Lower leg skin (tissue), 4 donors: ENCODE data around the gene ARHGDIA. TPM values are rescaled to one million over a fixed set of nuclear protein-coding genes. Genes with fewer than 3 reads are reported as not detected.

ENCODE experiments used
- DNase-seq, 2 donors: peaks; one replicate each; pipeline ENCODE4 v3.0.0-alpha.2; 2019; ENCODE audit warnings: low spot score in 2 of 2
- H3K4me3 ChIP-seq: fragments of 200-600 bp; sonication (generic); 2 replicates; pipeline ENCODE4 v1.5.1; 2017; ENCODE audit warnings: mild to moderate bottlenecking, low read depth; ENCODE audit not compliant: poor library complexity, severe bottlenecking
- POLR2A ChIP-seq, 2 donors: fragments of 450-650 bp; IDR thresholded peaks; one replicate each; pipeline ENCODE4 v1.6.1; 2016 to 2017; ENCODE audit warnings: antibody characterized with exemption in 2 of 2, mild to moderate bottlenecking in 1 of 2, moderate library complexity in 1 of 2
- WGBS, 2 donors: methylation state at CpG; one replicate each; pipeline ENCODE4 v1.1.5; 2018; 5-methylcytosine and 5-hydroxymethylcytosine counted together
- intact Hi-C: fragments of 100-400 bp; cut with DNase I; formaldehyde crosslinking; loops from one replicate; pipeline ENCODE4 v1.15.0; 2023; ENCODE audit warnings: low total_unique reads
- total RNA-seq, 4 donors: library from RNA; depleted of rRNA; stranded (reverse); fragments of >200 nt; gene quantifications; one replicate each; pipeline ENCODE4 v1.1.0, GENCODE V29; 2016
- TF ChIP-seq, protein P1 (sequence below), 3 donors: fragments of 450-650 bp; IDR thresholded peaks; one replicate each; pipeline ENCODE4 v1.5.1; 2016; ENCODE audit warnings: antibody characterized with exemption in 3 of 3, mild to moderate bottlenecking in 3 of 3, moderate library complexity in 2 of 3

The ARHGDIA gene
- total RNA-seq, 4 donors from 2014 or later: 144 to 280 (median 201) TPM

DNA sequence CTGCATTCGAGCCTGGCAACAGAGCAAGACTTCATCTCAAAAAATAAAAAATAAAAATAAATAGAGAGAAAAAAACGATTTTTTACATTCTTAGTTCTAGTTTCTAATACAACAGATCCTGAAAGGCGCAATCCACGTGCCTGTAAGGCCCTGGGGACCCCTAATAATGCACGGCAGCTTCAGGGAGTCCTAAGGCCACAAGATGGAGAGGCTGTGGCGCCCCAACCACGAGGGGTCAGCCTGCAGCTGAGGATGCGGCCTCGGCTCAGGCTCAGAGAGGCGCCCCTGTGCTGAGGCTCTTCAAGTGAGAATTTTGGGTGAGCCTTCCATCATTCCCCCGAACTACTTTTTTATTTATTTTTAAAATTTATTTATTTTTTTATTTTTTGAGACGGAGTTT lies 21.7 kb downstream of the ARHGDIA start:
- DNase-seq: no peak
- H3K4me3 ChIP-seq: no peak overlapping the region
- 94 to 96% methylated on average over 12 of the region's 12 CpGs for WGBS, 2 donors
- intact Hi-C loops: no loop called here
- no peak for TF ChIP-seq POLR2A (IDR thresholded peaks at IDR 0.05)
- TF ChIP-seq, protein P1, sequence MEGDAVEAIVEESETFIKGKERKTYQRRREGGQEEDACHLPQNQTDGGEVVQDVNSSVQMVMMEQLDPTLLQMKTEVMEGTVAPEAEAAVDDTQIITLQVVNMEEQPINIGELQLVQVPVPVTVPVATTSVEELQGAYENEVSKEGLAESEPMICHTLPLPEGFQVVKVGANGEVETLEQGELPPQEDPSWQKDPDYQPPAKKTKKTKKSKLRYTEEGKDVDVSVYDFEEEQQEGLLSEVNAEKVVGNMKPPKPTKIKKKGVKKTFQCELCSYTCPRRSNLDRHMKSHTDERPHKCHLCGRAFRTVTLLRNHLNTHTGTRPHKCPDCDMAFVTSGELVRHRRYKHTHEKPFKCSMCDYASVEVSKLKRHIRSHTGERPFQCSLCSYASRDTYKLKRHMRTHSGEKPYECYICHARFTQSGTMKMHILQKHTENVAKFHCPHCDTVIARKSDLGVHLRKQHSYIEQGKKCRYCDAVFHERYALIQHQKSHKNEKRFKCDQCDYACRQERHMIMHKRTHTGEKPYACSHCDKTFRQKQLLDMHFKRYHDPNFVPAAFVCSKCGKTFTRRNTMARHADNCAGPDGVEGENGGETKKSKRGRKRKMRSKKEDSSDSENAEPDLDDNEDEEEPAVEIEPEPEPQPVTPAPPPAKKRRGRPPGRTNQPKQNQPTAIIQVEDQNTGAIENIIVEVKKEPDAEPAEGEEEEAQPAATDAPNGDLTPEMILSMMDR (IDR thresholded peaks at IDR 0.05): no peak

DNA sequence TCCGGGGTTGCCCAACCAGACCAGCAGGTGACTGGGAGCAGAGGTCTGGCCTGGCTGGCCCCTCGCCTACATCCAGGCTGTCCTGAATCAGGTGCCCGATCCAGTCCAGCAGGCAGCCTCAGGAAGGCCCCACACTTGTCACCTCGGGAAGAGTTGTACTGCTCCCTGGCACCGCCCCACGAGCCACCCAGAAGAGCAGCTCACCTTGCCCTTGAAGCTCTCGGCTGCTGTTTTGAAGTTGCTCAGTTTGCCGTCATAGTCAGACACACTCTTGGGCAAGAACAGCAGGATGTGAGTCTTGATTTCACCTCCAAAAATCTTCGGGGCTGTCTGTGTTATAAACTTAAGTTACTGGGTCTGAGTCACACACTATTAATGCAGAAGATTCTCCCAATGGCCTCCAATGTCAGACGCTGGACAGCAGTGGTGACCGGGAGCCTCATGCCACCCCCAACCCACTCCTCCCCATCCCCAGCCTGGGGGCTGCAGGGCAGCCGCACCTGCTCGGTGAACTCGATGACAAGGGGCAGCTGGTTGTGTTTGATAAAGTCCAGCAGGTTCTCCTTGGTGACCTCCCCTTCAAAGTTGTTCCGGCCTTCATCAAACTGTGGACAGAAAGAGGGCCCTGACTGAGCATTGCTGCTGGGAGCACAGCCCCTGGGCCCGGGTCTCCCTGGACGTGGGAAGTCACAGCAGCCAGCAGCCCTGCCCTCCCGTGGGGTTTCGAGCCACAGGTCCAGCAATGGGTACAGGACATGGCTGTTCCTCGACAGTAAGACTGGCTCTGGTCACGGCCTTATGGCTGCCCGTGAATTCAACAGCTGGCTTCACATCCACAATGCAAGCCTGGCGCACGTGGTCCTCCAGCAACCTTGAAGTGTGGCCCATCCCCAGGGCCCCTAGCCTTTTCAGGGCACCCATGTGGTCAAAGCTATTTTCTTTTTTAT lies 24.1 kb downstream of the ARHGDIA start:
- WGBS, 2 donors: 91 to 92% methylated on average over 24 of the region's 24 CpGs
- TF ChIP-seq POLR2A (IDR thresholded peaks at IDR 0.05): no peak
- H3K4me3 ChIP-seq: no peak overlapping the region
- DNase-seq: no peak
- intact Hi-C loops: no loop called here

DNA sequence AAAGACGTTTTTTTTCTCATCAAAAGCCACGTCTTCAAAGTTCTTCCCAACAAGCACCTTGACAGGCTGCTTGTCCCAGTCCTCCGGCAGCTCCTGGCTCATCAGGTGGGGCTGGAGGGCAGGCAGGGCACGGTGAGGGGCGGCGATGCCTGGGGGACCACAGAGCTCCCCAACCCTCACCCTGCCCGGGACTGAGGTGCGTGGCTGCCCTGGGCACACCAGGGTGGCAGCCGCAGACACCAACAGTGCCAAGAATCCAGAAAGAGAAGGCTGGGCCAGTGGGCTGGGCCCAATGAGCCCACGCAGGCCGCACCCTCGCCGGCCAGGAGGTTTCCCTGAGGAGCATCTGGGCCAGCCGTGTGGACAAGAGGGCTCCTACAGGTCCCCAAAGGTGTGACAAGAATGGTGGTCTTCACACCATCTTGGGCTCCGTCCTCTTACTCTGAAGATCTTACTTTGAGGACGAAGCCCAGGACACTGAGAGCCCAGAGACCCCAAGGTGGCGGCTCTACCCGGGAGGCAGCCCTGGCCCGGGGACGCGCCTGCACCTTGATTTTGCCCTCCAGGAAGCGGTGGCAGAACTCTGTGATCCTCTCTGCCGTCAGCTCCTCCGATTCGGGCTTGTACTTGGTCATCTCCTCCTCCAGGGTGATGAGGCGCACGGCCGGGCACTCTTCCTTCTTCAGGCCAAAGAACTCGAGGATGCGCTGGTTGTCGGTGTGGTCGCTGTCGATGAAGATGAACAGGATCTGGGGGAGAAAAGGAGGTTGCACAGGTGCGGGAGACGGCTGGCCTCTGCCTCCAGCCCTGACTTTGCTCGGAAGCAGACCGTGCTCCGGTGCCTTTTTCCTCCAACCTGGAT lies 25.0 kb downstream of the ARHGDIA start:
- TF ChIP-seq, protein P1 (IDR thresholded peaks at IDR 0.05): no peak
- TF ChIP-seq POLR2A (IDR thresholded peaks at IDR 0.05): no peak
- no peak for DNase-seq
- intact Hi-C loops: no loop called here
- H3K4me3 ChIP-seq: no peak overlapping the region
- 88 to 94% methylated on average over 37 to 38 of the region's 38 CpGs for WGBS, 2 donors

DNA sequence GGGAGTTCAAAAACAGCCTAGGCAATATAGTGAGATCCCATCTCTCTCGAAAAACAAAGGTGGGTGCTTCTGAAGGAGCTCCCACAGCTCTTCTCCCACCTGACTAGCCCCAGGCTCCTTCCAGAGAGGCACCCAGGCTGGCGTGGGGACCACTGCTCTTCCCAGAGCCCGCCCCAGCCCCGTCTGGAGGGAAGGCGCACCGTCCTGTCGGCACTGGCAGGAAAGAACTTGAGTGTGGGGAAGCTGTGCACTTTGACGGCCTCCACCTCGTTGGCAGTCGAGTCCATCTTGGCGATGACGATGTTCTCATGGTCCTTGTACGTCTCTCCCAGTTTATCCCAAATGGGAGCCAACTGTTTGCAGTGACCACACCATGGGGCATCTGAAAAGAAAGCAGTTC lies 25.8 kb downstream of the ARHGDIA start:
- WGBS, 2 donors: 87 to 93% methylated on average over 13 of the region's 13 CpGs
- TF ChIP-seq POLR2A (IDR thresholded peaks at IDR 0.05): no peak
- TF ChIP-seq, protein P1 (IDR thresholded peaks at IDR 0.05): no peak
- no peak for DNase-seq
- intact Hi-C loops: no loop called here
- H3K4me3 ChIP-seq: no peak overlapping the region

DNA sequence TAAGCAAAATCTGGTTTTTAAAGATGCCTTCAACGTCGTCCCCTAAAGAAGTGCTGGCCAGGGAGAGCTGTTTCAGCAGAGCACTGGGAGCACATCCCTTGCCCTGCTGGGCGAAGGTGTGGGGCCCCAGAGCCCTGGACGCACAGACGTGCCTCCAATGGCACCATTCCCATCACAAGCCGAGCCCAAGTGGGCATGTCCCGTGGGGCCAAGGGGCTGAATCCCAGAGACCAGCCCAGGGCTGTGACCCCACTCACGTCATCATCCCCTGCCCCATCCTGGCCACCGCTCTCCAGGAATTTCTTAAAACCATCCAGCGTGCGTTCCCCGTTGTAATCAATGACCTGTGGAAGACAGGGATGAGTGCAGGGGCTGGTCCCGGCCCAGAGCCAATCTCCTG lies 26.2 kb downstream of the ARHGDIA start:
- no peak for TF ChIP-seq POLR2A (IDR thresholded peaks at IDR 0.05)
- TF ChIP-seq, protein P1 (IDR thresholded peaks at IDR 0.05): no peak
- intact Hi-C loops: no loop called here
- no peak for DNase-seq
- no peak overlapping the region for H3K4me3 ChIP-seq
- WGBS, 2 donors: 76 to 79% methylated on average over 12 to 13 of the region's 13 CpGs

DNA sequence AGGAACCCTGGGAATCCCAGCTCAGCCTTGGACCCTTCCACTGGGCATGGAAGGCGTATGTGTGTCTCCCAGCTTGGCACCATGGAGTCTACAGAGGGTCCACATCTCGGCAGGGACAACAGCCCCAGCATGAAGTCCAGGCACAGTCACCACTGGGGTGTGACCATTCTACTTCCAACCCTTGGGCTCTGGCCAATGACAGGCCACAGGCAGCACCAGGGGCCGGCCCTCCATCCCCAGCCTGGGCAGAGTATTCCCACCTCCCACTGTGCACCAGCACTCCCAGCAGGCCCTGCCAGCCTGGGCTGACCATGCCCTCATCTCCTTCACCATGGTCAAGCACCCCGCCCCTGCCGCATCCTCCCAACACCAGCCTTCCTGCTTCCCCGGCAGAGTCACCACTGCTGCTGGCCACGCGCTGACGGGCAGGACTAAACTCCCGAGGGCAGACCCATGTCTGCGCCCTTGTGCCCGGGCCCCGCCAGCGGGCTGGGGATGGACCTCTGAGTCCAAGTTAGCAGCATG lies 26.7 kb downstream of the ARHGDIA start:
- TF ChIP-seq, protein P1 (IDR thresholded peaks at IDR 0.05): no peak
- no peak for TF ChIP-seq POLR2A (IDR thresholded peaks at IDR 0.05)
- intact Hi-C loops: no loop called here
- 92% methylated on average over 13 to 14 of the region's 14 CpGs for WGBS, 2 donors
- DNase-seq: no peak
- H3K4me3 ChIP-seq: no peak overlapping the region
